Activated B cell treated with CpG ODN at 0.5 μM for 24 hours (primary cell): ENCODE measurements around the gene ANKRD13A. TPM values are rescaled to one million over a fixed set of nuclear protein-coding genes. Genes with fewer than 3 reads are reported as not detected.

Source experiments
- ATAC-seq: fragments of 200-7000 bp; cut with Tn5 transposase; one replicate; pipeline ENCODE4 v1.10.0; 2021; ENCODE audit warnings: low read depth, mild to moderate bottlenecking, moderate library complexity
- CTCF ChIA-PET: fragments of 350-600 bp; sonication (Branson Sonifier 250); formaldehyde crosslinking; loops from one replicate; lab custom pipeline; 2021; ENCODE audit warnings: antibody characterized with exemption; lab: Charles Lee
- POLR2A ChIA-PET: fragments of 350-600 bp; sonication (Branson Sonifier 250); formaldehyde crosslinking; loops from one replicate; lab custom pipeline; 2021; ENCODE audit warnings: antibody characterized with exemption; lab: Charles Lee
- DNase-seq: peaks from one replicate; pipeline ENCODE4 v3.0.0; 2022
- H3K27ac Mint-ChIP-seq: one replicate; pipeline ENCODE4 v1.8.0; 2020; ENCODE audit warnings: mixed read lengths
- H3K27me3 Mint-ChIP-seq: one replicate; pipeline ENCODE4 v1.8.0; 2021; ENCODE audit warnings: mixed read lengths
- H3K36me3 Mint-ChIP-seq: one replicate; pipeline ENCODE4 v1.8.0; 2021; ENCODE audit warnings: low read depth, mixed read lengths
- H3K4me1 Mint-ChIP-seq: one replicate; pipeline ENCODE4 v1.8.0; 2021; ENCODE audit warnings: mixed read lengths
- H3K4me3 Mint-ChIP-seq: one replicate; pipeline ENCODE4 v1.8.0; 2020; ENCODE audit warnings: mild to moderate bottlenecking, mixed read lengths
- H3K9me3 Mint-ChIP-seq: one replicate; pipeline ENCODE4 v1.8.0; 2020; ENCODE audit warnings: mixed read lengths
- CTCF ChIP-seq: fragments of 200-600 bp; IDR thresholded peaks from one replicate; pipeline ENCODE4 v1.8.0; 2022; ENCODE audit warnings: antibody characterized with exemption, mild to moderate bottlenecking
- intact Hi-C: fragments of 100-400 bp; cut with micrococcal nuclease; formaldehyde crosslinking; loops from one replicate; pipeline ENCODE4 v1.15.1; 2024
- total RNA-seq: library from RNA; stranded (reverse); gene quantifications from 2 replicates; pipeline ENCODE4 v1.2.3, GENCODE V29; 2022

Gene ANKRD13A
- total RNA-seq, 1 donor from 2014 or later: 135 TPM

GRCh38 chr12:109952873-109953272 is 46.4 kb upstream of the ANKRD13A start:
- Mint-ChIP-seq H3K27ac (peak overlapping the region; percentile 68), H3K27me3 (no peaks in the 10 kb centered on the region), H3K36me3 (peaks cover 92% of the 10 kb centered on the region), H3K4me3 (no peak overlapping the region), H3K9me3 (no peaks in the 10 kb centered on the region), H3K4me1 (peaks cover 23% of the 10 kb centered on the region)
- DNase-seq (no peak), ATAC-seq (no peak)
- intact Hi-C loops: no loop called here
- no peak for TF ChIP-seq CTCF
- ChIA-PET POLR2A (interaction anchor here (0.7 kb wide), 1 partner anchor 46 kb away, joined by 3 read pairs; the partner anchor contains the start of gene ANKRD13A), CTCF (no interaction called here)

GRCh38 chr12:109953656-109954055 is 45.6 kb upstream of the ANKRD13A start:
- ATAC-seq (no peak), DNase-seq (no peak)
- H3K4me3 Mint-ChIP-seq: no peak overlapping the region
- intact Hi-C loops: no loop called here
- no peak for TF ChIP-seq CTCF
- POLR2A ChIA-PET: no interaction called here
- H3K4me1 Mint-ChIP-seq: peaks cover 18% of the 10 kb centered on the region
- H3K27me3 Mint-ChIP-seq: no peaks in the 10 kb centered on the region
- H3K36me3 Mint-ChIP-seq: peaks cover 90% of the 10 kb centered on the region
- H3K9me3 Mint-ChIP-seq: no peaks in the 10 kb centered on the region
- peak overlapping the region; percentile 68 for H3K27ac Mint-ChIP-seq
- CTCF ChIA-PET: no interaction called here

- no peak for TF ChIP-seq CTCF
- intact Hi-C loops: no loop called here
These were observed 40.9 kb upstream of the ANKRD13A start for GRCh38 chr12:109958374-109958773.

GRCh38 chr12:109959411-109960093 is 39.7 kb upstream of the ANKRD13A start:
- no peak for DNase-seq
- H3K36me3 Mint-ChIP-seq: peaks cover 86% of the 10 kb centered on the region
- ChIA-PET POLR2A (no interaction called here), CTCF (no interaction called here)
- H3K27me3 Mint-ChIP-seq: no peaks in the 10 kb centered on the region
- H3K27ac Mint-ChIP-seq: no peak overlapping the region
- H3K4me1 Mint-ChIP-seq: no peaks in the 10 kb centered on the region
- H3K9me3 Mint-ChIP-seq: no peaks in the 10 kb centered on the region
- intact Hi-C loops: no loop called here
- no peak for ATAC-seq
- H3K4me3 Mint-ChIP-seq: no peak overlapping the region
- no peak for TF ChIP-seq CTCF

More at GRCh38 chr12:109958374-109958773, 40.9 kb upstream of the ANKRD13A start:
- ChIA-PET CTCF (no interaction called here), POLR2A (no interaction called here)
- Mint-ChIP-seq H3K4me1 (peaks cover 2% of the 10 kb centered on the region), H3K4me3 (no peak overlapping the region), H3K27me3 (no peaks in the 10 kb centered on the region), H3K9me3 (no peaks in the 10 kb centered on the region), H3K27ac (no peak overlapping the region), H3K36me3 (peaks cover 86% of the 10 kb centered on the region)
- no peak for ATAC-seq
- no peak for DNase-seq

GRCh38 chr12:109961201-109961600 is 38.0 kb upstream of the ANKRD13A start:
- TF ChIP-seq CTCF: no peak
- peaks cover 84% of the 10 kb centered on the region for H3K36me3 Mint-ChIP-seq
- no peaks in the 10 kb centered on the region for H3K9me3 Mint-ChIP-seq
- ATAC-seq: no peak
- CTCF ChIA-PET: no interaction called here
- H3K4me3 Mint-ChIP-seq: no peak overlapping the region
- H3K4me1 Mint-ChIP-seq: no peaks in the 10 kb centered on the region
- H3K27me3 Mint-ChIP-seq: no peaks in the 10 kb centered on the region
- intact Hi-C loops: no loop called here
- DNase-seq: no peak
- H3K27ac Mint-ChIP-seq: no peak overlapping the region
- POLR2A ChIA-PET: no interaction called here
